H1 (cell line): Measurements from ENCODE around the gene NRK. TPM values are rescaled to one million over a fixed set of nuclear protein-coding genes. Genes with fewer than 3 reads are reported as not detected.

Experiments used
- ASH2L ChIP-seq: fragments of 200-600, 300-600 bp; sonication (generic); IDR thresholded peaks from one replicate; pipeline ENCODE4 v1.7.1; 2017; ENCODE audit warnings: low read length
- CTBP2 ChIP-seq: IDR thresholded peaks from 2 replicates; pipeline ENCODE4 v1.7.0; 2011; ENCODE audit warnings: borderline replicate concordance, mild to moderate bottlenecking, moderate library complexity, mixed read lengths, low read length; ENCODE audit not compliant: insufficient read depth, insufficient read length
- GABPA ChIP-seq: IDR thresholded peaks from 2 replicates; pipeline ENCODE4 v1.6.1; 2011; ENCODE audit warnings: mild to moderate bottlenecking, low read length, moderate library complexity, borderline replicate concordance; ENCODE audit not compliant: insufficient read depth
- HDAC2 ChIP-seq, 2 experiments: fragments of 300-600 bp in 1 of 2; sonication (generic) in 1 of 2; IDR thresholded peaks; 2 replicates each; pipeline ENCODE4 v1.6.1; 2011 to 2012; ENCODE audit warnings: low read depth in 2 of 2, low read length in 2 of 2, mild to moderate bottlenecking in 2 of 2, moderate library complexity in 2 of 2, borderline replicate concordance in 1 of 2, inconsistent platforms in 1 of 2
- SRF ChIP-seq: IDR thresholded peaks from 2 replicates; pipeline ENCODE4 v1.6.1; 2011; ENCODE audit warnings: mild to moderate bottlenecking, low read depth, low read length, moderate library complexity
- polyA plus RNA-seq, 7 experiments: library from polyadenylated mRNA; depleted of rRNA in 3 of 7; stranded (reverse) in 5 of 7; unstranded in 2 of 7; fragments of >200 nt in 5 of 7; fragments of 200-250 nt in 2 of 7; gene quantifications; 1 replicate in 5 of 7; 2 replicates in 1 of 7; 4 replicates in 1 of 7; pipeline versions ENCODE4 v1.2.1 to v1.2.3, GENCODE V29; 2011 to 2013; ENCODE audit warnings: missing spikeins in 2 of 7, mixed read lengths in 2 of 7
- total RNA-seq: library from RNA; stranded (reverse); fragmentation: NEBNext Ultra II Directional; extraction: Animal tissue kit (Norgen Biotek cat#: 25700); gene quantifications from 2 replicates; pipeline ENCODE4 v1.2.1, GENCODE V29; 2021

Gene NRK
- total and polyA plus RNA-seq, 2 of the 8 experiments (the other 6 are each of a cell fraction or from before 2014, with no cell fraction given): 0.86 to 8.3 TPM

- no peak for TF ChIP-seq CTBP2
- no peak for TF ChIP-seq SRF
- TF ChIP-seq ASH2L: no peak
- no peak for TF ChIP-seq GABPA
- no peak for TF ChIP-seq HDAC2 (IDR thresholded peaks at IDR 0.05; ENCODE audit: borderline replicate concordance in 1 of 2, low read depth in 2 of 2, low read length in 2 of 2)
These were observed 122.9 kb downstream of the NRK start (continued) for GRCh38 chrX:105945266-105945665.
